ENCODE measurements around the gene BUB1B.
A peak's percentile ranks its signal among the peaks of the same experiment; 100 is the strongest.
"Not testable (repeated sequence)": the region's sequence is repeated elsewhere in the genome, so short reads cannot be mapped to it uniquely, and the experiment has no call there.

BUB1B gene

DNA sequence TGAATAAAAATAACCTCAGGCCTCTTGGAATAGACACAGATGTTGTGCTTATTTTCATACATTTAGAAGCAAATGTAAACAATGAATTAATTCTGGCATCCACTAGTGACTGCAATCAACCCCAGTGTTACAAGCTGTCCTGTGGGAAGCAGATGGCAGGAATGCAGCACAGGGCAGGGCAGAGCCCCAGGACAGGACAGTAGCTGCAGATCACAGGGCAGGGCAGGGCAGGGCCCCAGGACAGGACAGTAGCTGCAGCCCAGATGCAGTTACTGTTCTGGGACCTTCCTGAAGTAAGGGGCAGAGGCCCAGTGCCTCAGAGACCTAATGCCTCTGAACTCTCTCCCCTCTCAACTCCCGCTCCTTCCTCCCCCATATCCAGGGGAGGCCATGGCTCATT, 37.9 kb upstream of the BUB1B start:
- peak overlapping the region; percentile 69 for H4K8ac ChIP-seq (ENCODE audit: low read length)

DNA sequence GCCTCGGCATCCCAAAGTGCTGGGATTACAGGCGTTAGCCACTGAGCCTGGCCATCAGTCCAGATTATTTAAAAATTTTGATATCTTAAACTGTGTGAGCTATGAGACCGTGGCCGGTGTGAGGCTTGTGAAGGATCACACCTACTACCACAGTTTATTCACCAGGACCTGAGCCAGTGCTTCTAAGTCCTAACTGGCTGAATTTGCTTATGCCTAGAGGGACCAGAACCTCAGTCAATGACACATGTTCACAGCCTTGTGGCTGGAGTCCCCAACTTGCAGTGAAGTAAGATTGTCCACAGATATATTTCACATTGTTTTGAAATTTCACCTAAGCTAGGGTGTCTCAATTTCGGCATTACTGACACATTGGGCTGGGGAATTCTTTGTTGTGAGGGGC, 37.0 kb upstream of the BUB1B start:
- H3K79me1 ChIP-seq (replicated peaks; ENCODE audit: low read length, poor library complexity, severe bottlenecking); H2AK5ac ChIP-seq (ENCODE audit: low read length, severe bottlenecking); H3K4me2 ChIP-seq (ENCODE audit: low read length, poor library complexity, severe bottlenecking); H2BK15ac ChIP-seq (ENCODE audit: low read depth, poor library complexity, severe bottlenecking); H4K8ac ChIP-seq (ENCODE audit: low read length); H3K23ac ChIP-seq (ENCODE audit: low read length in 2 of 2); H3K14ac ChIP-seq (ENCODE audit: low read length in 2 of 2); H3K27ac ChIP-seq (ENCODE audit: low read length, poor library complexity, severe bottlenecking); H2BK12ac ChIP-seq (ENCODE audit: low read length in 2 of 2); H3K4me1 ChIP-seq (ENCODE audit: control insufficient read depth, insufficient read depth, low read depth, low read length); H4K91ac ChIP-seq (ENCODE audit: low read length); DNase-seq; H3K36me3 ChIP-seq (ENCODE audit: control insufficient read depth in 1 of 2, insufficient read depth in 2 of 2, low read depth in 1 of 2, low read length in 2 of 2); H2BK120ac ChIP-seq (ENCODE audit: low read depth, low read length); H3K9ac ChIP-seq (ENCODE audit: low read length); H3K18ac ChIP-seq (ENCODE audit: low read depth in 1 of 2, low read length in 2 of 2); H3K4me3 ChIP-seq (ENCODE audit: insufficient read depth in 1 of 2, low read depth in 1 of 2, low read length in 2 of 2); H2BK5ac ChIP-seq (ENCODE audit: low read depth, low read length, poor library complexity, severe bottlenecking); H3K4ac ChIP-seq (ENCODE audit: low read depth in 1 of 2, low read length in 2 of 2); H3K9me3 ChIP-seq (ENCODE audit: control insufficient read depth, low read length); H2AFZ ChIP-seq (ENCODE audit: low read depth, low read length): not testable (repeated sequence)
- 100% methylated on average over 1 of the region's 5 CpGs for WGBS
- peaks cover 0 to 36% of the 10 kb centered on the region in 2 experiments for H3K27me3 ChIP-seq (ENCODE audit: control insufficient read depth in 1 of 2, insufficient read depth in 1 of 2, low read length in 2 of 2)

More for the DNA sequence above, 37.9 kb upstream of the BUB1B start:
- H2BK5ac ChIP-seq (ENCODE audit: low read depth, low read length, poor library complexity, severe bottlenecking); H4K91ac ChIP-seq (ENCODE audit: low read length); H3K27ac ChIP-seq (ENCODE audit: low read length, poor library complexity, severe bottlenecking); H3K79me1 ChIP-seq (replicated peaks; ENCODE audit: low read length, poor library complexity, severe bottlenecking); H3K9ac ChIP-seq (ENCODE audit: low read length); H3K4me3 ChIP-seq (ENCODE audit: insufficient read depth in 1 of 2, low read depth in 1 of 2, low read length in 2 of 2); DNase-seq; H2AK5ac ChIP-seq (ENCODE audit: low read length, severe bottlenecking); H2BK15ac ChIP-seq (ENCODE audit: low read depth, poor library complexity, severe bottlenecking); H3K4me2 ChIP-seq (ENCODE audit: low read length, poor library complexity, severe bottlenecking); H3K4me1 ChIP-seq (ENCODE audit: control insufficient read depth, insufficient read depth, low read depth, low read length); H3K36me3 ChIP-seq (ENCODE audit: control insufficient read depth in 1 of 2, insufficient read depth in 2 of 2, low read depth in 1 of 2, low read length in 2 of 2); H2BK120ac ChIP-seq (ENCODE audit: low read depth, low read length); H3K4ac ChIP-seq (ENCODE audit: low read depth in 1 of 2, low read length in 2 of 2); H3K9me3 ChIP-seq (ENCODE audit: control insufficient read depth, low read length): not testable (repeated sequence)
- Histone ChIP-seq H3K27me3 (ENCODE audit: control insufficient read depth in 1 of 2, insufficient read depth in 1 of 2, low read length in 2 of 2) (peaks cover 0 to 27% of the 10 kb centered on the region in 2 experiments), H2AFZ (ENCODE audit: low read depth, low read length) (peak overlapping the region; percentile 46), H3K14ac (ENCODE audit: low read length in 2 of 2) (peak overlapping the region in 1 of 2 experiments; percentile 71), H2BK12ac (ENCODE audit: low read length in 2 of 2) (peak overlapping the region in 1 of 2 experiments; percentile 77), H3K23ac (ENCODE audit: low read length in 2 of 2) (peak overlapping the region in 1 of 2 experiments; percentile 23), H3K18ac (ENCODE audit: low read depth in 1 of 2, low read length in 2 of 2) (peak overlapping the region in 1 of 2 experiments; percentile 11)
- no CpG with 5 or more reads among the region's 1 CpG for WGBS

DNA sequence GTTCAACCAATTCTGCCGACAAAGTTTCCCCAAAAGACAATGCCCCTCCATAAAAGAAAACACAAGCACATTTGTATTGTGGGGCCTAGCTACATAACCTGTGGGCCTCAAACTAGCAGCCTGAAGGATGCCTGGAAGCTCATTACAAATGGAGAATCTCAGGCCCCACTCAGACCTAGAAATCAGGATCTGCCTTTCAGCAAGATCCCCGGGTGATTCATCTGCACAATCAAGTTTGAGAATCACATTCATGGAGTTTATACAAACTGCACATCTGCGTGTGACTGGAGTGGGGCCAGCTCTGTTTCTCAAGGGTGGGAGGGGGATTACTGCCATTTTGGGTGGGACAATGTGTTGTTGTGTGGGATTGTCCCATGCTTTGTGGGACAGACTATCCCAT, 36.5 kb upstream of the BUB1B start:
- H3K79me1 ChIP-seq (replicated peaks; ENCODE audit: low read length, poor library complexity, severe bottlenecking); H3K23ac ChIP-seq (ENCODE audit: low read length in 2 of 2); H2AFZ ChIP-seq (ENCODE audit: low read depth, low read length); H3K9me3 ChIP-seq (ENCODE audit: control insufficient read depth, low read length); H4K8ac ChIP-seq (ENCODE audit: low read length); H2BK12ac ChIP-seq (ENCODE audit: low read length in 2 of 2); H3K27ac ChIP-seq (ENCODE audit: low read length, poor library complexity, severe bottlenecking); H3K36me3 ChIP-seq (ENCODE audit: control insufficient read depth in 1 of 2, insufficient read depth in 2 of 2, low read depth in 1 of 2, low read length in 2 of 2); H2BK5ac ChIP-seq (ENCODE audit: low read depth, low read length, poor library complexity, severe bottlenecking); H3K9ac ChIP-seq (ENCODE audit: low read length); H3K14ac ChIP-seq (ENCODE audit: low read length in 2 of 2); DNase-seq; H2BK15ac ChIP-seq (ENCODE audit: low read depth, poor library complexity, severe bottlenecking); H3K4me1 ChIP-seq (ENCODE audit: control insufficient read depth, insufficient read depth, low read depth, low read length); H3K4me3 ChIP-seq (ENCODE audit: insufficient read depth in 1 of 2, low read depth in 1 of 2, low read length in 2 of 2); H3K4ac ChIP-seq (ENCODE audit: low read depth in 1 of 2, low read length in 2 of 2); H3K4me2 ChIP-seq (ENCODE audit: low read length, poor library complexity, severe bottlenecking); H2AK5ac ChIP-seq (ENCODE audit: low read length, severe bottlenecking); H4K91ac ChIP-seq (ENCODE audit: low read length); H2BK120ac ChIP-seq (ENCODE audit: low read depth, low read length); H3K18ac ChIP-seq (ENCODE audit: low read depth in 1 of 2, low read length in 2 of 2): not testable (repeated sequence)
- 83% methylated on average over 3 of the region's 3 CpGs for WGBS
- peaks cover 0 to 40% of the 10 kb centered on the region in 2 experiments for H3K27me3 ChIP-seq (ENCODE audit: control insufficient read depth in 1 of 2, insufficient read depth in 1 of 2, low read length in 2 of 2)

DNA sequence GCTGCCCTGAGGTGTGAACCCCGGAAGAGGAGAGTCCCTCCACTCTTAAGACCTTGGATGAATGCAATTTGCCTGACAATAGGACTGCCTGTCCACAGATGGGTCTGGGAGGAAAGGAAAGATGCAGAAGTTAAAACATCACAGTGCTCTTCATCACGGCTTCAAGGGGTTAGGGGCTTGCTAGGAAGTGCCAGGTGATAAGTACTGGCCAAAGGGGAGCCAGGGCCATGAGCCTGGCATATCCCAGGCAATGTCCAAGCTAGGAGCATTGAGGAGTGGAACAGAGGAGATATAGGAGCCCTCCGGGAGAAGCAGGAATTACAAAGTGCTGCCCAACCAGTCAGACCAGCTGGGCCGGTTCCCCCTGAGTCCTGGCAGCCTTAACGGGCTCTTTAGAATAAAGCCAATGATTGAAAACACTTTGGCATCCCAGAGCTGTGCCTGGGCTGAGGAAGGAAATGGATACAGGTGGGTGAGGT, 36.0 kb upstream of the BUB1B start:
- H3K4me1 ChIP-seq (ENCODE audit: control insufficient read depth, insufficient read depth, low read depth, low read length); H3K4me2 ChIP-seq (ENCODE audit: low read length, poor library complexity, severe bottlenecking); H2BK5ac ChIP-seq (ENCODE audit: low read depth, low read length, poor library complexity, severe bottlenecking); H2BK12ac ChIP-seq (ENCODE audit: low read length in 2 of 2); H2BK15ac ChIP-seq (ENCODE audit: low read depth, poor library complexity, severe bottlenecking); H3K18ac ChIP-seq (ENCODE audit: low read depth in 1 of 2, low read length in 2 of 2); H2AFZ ChIP-seq (ENCODE audit: low read depth, low read length); H3K4ac ChIP-seq (ENCODE audit: low read depth in 1 of 2, low read length in 2 of 2); H3K9ac ChIP-seq (ENCODE audit: low read length); H4K91ac ChIP-seq (ENCODE audit: low read length); H3K23ac ChIP-seq (ENCODE audit: low read length in 2 of 2); H4K8ac ChIP-seq (ENCODE audit: low read length); H3K27ac ChIP-seq (ENCODE audit: low read length, poor library complexity, severe bottlenecking); H2BK120ac ChIP-seq (ENCODE audit: low read depth, low read length); H2AK5ac ChIP-seq (ENCODE audit: low read length, severe bottlenecking); H3K14ac ChIP-seq (ENCODE audit: low read length in 2 of 2); H3K79me1 ChIP-seq (replicated peaks; ENCODE audit: low read length, poor library complexity, severe bottlenecking); H3K9me3 ChIP-seq (ENCODE audit: control insufficient read depth, low read length); H3K4me3 ChIP-seq (ENCODE audit: insufficient read depth in 1 of 2, low read depth in 1 of 2, low read length in 2 of 2); H3K36me3 ChIP-seq (ENCODE audit: control insufficient read depth in 1 of 2, insufficient read depth in 2 of 2, low read depth in 1 of 2, low read length in 2 of 2); DNase-seq: not testable (repeated sequence)
- 31% methylated on average over 4 of the region's 5 CpGs for WGBS
- peaks cover 0 to 45% of the 10 kb centered on the region in 2 experiments for H3K27me3 ChIP-seq (ENCODE audit: control insufficient read depth in 1 of 2, insufficient read depth in 1 of 2, low read length in 2 of 2)

Data from mesenchymal stem cell (in vitro differentiated cells and primary cell).